CD4-positive, alpha-beta T cell (primary cell): ENCODE measurements around the gene OR6X1. TPM values are rescaled to one million over a fixed set of nuclear protein-coding genes. Genes with fewer than 3 reads are reported as not detected.

Experiments used
- ATAC-seq: fragments of 200-7000 bp; cut with Tn5 transposase; one replicate; pipeline ENCODE4 v1.10.0; 2022; ENCODE audit warnings: mild to moderate bottlenecking; ENCODE audit not compliant: poor library complexity
- CTCF ChIA-PET: fragments of 350-600 bp; sonication (Branson Sonifier 250); formaldehyde crosslinking; loops from one replicate; lab custom pipeline; 2021; ENCODE audit warnings: antibody characterized with exemption, inconsistent platforms; lab: Charles Lee
- POLR2A ChIA-PET: fragments of 350-600 bp; sonication (Branson Sonifier 250); formaldehyde crosslinking; loops from one replicate; lab custom pipeline; 2021; ENCODE audit warnings: antibody characterized with exemption, inconsistent platforms; lab: Charles Lee
- DNase-seq, 14 experiments: peaks; one replicate each; pipeline ENCODE4 v3.0.0-alpha.2; 2013 to 2020; ENCODE audit warnings: mixed read lengths in 2 of 14
- H3K27ac ChIP-seq, 2 donors: one replicate each; pipeline versions ENCODE4 v1.5.1 to v1.7.0; 2013; ENCODE audit warnings: low read length in 2 of 2, low read depth in 1 of 2, mild to moderate bottlenecking in 1 of 2
- H3K27me3 ChIP-seq, 2 experiments: 1 replicate in 1 of 2; 2 replicates in 1 of 2; pipeline versions ENCODE4 v1.6.1 to v1.7.0; 2013; ENCODE audit warnings: low read length in 2 of 2, control low read depth in 1 of 2, mild to moderate bottlenecking in 1 of 2, moderate library complexity in 1 of 2; ENCODE audit not compliant: insufficient read depth in 2 of 2, control insufficient read depth in 1 of 2
- H3K36me3 ChIP-seq: one replicate; pipeline ENCODE4 v1.6.1; 2013; ENCODE audit warnings: low read length, control low read depth; ENCODE audit not compliant: insufficient read depth
- H3K4me1 ChIP-seq: one replicate; pipeline ENCODE4 v1.6.1; 2013; ENCODE audit warnings: low read length, control low read depth; ENCODE audit not compliant: insufficient read depth
- H3K4me3 ChIP-seq: one replicate; pipeline ENCODE4 v1.5.1; 2013; ENCODE audit warnings: mild to moderate bottlenecking, low read length, moderate library complexity
- H3K9me3 ChIP-seq, 2 experiments: 1 replicate in 1 of 2; 2 replicates in 1 of 2; pipeline versions ENCODE4 v1.6.1 to v1.7.0; 2013; ENCODE audit warnings: low read length in 2 of 2, mild to moderate bottlenecking in 2 of 2, control low read depth in 1 of 2, moderate library complexity in 1 of 2; ENCODE audit not compliant: control insufficient read depth in 1 of 2, insufficient read depth in 1 of 2
- H3K27ac Mint-ChIP-seq: one replicate; pipeline ENCODE4 v1.8.0; 2020; ENCODE audit warnings: mixed read lengths
- H3K27me3 Mint-ChIP-seq: one replicate; pipeline ENCODE4 v1.8.0; 2021; ENCODE audit warnings: mixed read lengths
- H3K36me3 Mint-ChIP-seq: one replicate; pipeline ENCODE4 v1.8.0; 2021; ENCODE audit warnings: low read depth, mixed read lengths
- H3K4me1 Mint-ChIP-seq: one replicate; pipeline ENCODE4 v1.8.0; 2021; ENCODE audit warnings: low read depth, mixed read lengths
- H3K4me3 Mint-ChIP-seq: one replicate; pipeline ENCODE4 v1.8.0; 2020; ENCODE audit warnings: mild to moderate bottlenecking, mixed read lengths
- H3K9me3 Mint-ChIP-seq: one replicate; pipeline ENCODE4 v1.8.0; 2020; ENCODE audit warnings: mixed read lengths
- CTCF ChIP-seq: fragments of 200-600 bp; IDR thresholded peaks from one replicate; pipeline ENCODE4 v1.8.0; 2022; ENCODE audit warnings: antibody characterized with exemption, mild to moderate bottlenecking
- intact Hi-C, 2 experiments: fragments of 100-400 bp; cut with DNase I in 1 of 2; cut with micrococcal nuclease in 1 of 2; formaldehyde crosslinking; loops; one replicate each; pipeline versions ENCODE4 v1.15.1 to v1.9.0; 2023 to 2025; cut with DNase I, micrococcal nuclease
- total RNA-seq, 174 experiments: library from RNA in 2 of 174; stranded (reverse) in 2 of 174; gene quantifications; one replicate each; pipeline ENCODE4 v1.2.3 and lab custom pipeline; 2021 to 2026

OR6X1 gene
- total RNA-seq, 2 experiments from 2014 or later: not detected

- peaks cover 0 to 6% of the 10 kb centered on the region in 2 experiments for H3K27me3 ChIP-seq
- H3K36me3 Mint-ChIP-seq: no peaks in the 10 kb centered on the region
- H3K27ac ChIP-seq: no peak overlapping the region
- intact Hi-C loops: no loop called here
- no peak overlapping the region for H3K4me3 ChIP-seq
- H3K4me1 ChIP-seq: no peaks in the 10 kb centered on the region
- ATAC-seq (no peak), DNase-seq (no peak)
- ChIA-PET POLR2A (no interaction called here), CTCF (no interaction called here)
- H3K36me3 ChIP-seq: no peaks in the 10 kb centered on the region
- no peak overlapping the region for H3K4me3 Mint-ChIP-seq
- no peaks in the 10 kb centered on the region for H3K9me3 ChIP-seq
- H3K27me3 Mint-ChIP-seq: no peaks in the 10 kb centered on the region
- no peaks in the 10 kb centered on the region for H3K9me3 Mint-ChIP-seq
- H3K27ac Mint-ChIP-seq: no peak overlapping the region
- TF ChIP-seq CTCF: no peak
- H3K4me1 Mint-ChIP-seq: no peaks in the 10 kb centered on the region
These were observed 43.2 kb upstream of the OR6X1 start for GRCh38 chr11:123797541-123797940.

GRCh38 chr11:123797114-123797513 lies 42.8 kb upstream of the OR6X1 start:
- no peaks in the 10 kb centered on the region for H3K4me1 Mint-ChIP-seq
- Histone ChIP-seq H3K27me3 (peaks cover 0 to 6% of the 10 kb centered on the region in 2 experiments), H3K9me3 (no peaks in the 10 kb centered on the region), H3K36me3 (no peaks in the 10 kb centered on the region), H3K27ac (no peak overlapping the region), H3K4me1 (no peaks in the 10 kb centered on the region), H3K4me3 (no peak overlapping the region)
- TF ChIP-seq CTCF: no peak
- DNase-seq (no peak), ATAC-seq (no peak)
- intact Hi-C loops: no loop called here
- ChIA-PET CTCF (no interaction called here), POLR2A (no interaction called here)
- no peaks in the 10 kb centered on the region for H3K36me3 Mint-ChIP-seq
- H3K4me3 Mint-ChIP-seq: no peak overlapping the region
- no peaks in the 10 kb centered on the region for H3K27me3 Mint-ChIP-seq
- H3K27ac Mint-ChIP-seq: no peak overlapping the region
- no peaks in the 10 kb centered on the region for H3K9me3 Mint-ChIP-seq

GRCh38 chr11:123796226-123796625 lies 41.9 kb upstream of the OR6X1 start:
- no peaks in the 10 kb centered on the region for H3K9me3 Mint-ChIP-seq
- H3K36me3 Mint-ChIP-seq: no peaks in the 10 kb centered on the region
- TF ChIP-seq CTCF: no peak
- H3K4me1 ChIP-seq: no peaks in the 10 kb centered on the region
- no peak for DNase-seq
- no peaks in the 10 kb centered on the region for H3K36me3 ChIP-seq
- no peak for ATAC-seq
- ChIA-PET CTCF (no interaction called here), POLR2A (no interaction called here)
- H3K4me1 Mint-ChIP-seq: no peaks in the 10 kb centered on the region
- H3K27me3 Mint-ChIP-seq: no peaks in the 10 kb centered on the region
- H3K27me3 ChIP-seq: peaks cover 0 to 6% of the 10 kb centered on the region in 2 experiments
- H3K27ac Mint-ChIP-seq: no peak overlapping the region
- H3K27ac ChIP-seq: no peak overlapping the region
- intact Hi-C loops: no loop called here
- H3K4me3 Mint-ChIP-seq: no peak overlapping the region
- H3K4me3 ChIP-seq: no peak overlapping the region
- no peaks in the 10 kb centered on the region for H3K9me3 ChIP-seq
